ENCODE data around the gene RSBN1L. TPM values are rescaled to one million over a fixed set of nuclear protein-coding genes. Genes with fewer than 3 reads are reported as not detected.

Gene RSBN1L
- total and polyA plus RNA-seq, 2 of the 8 experiments (the other 6 are each of a cell fraction or from before 2014, with no cell fraction given) = 4.1 to 22.1 TPM

- FAIRE-seq = no peak
Observed at GRCh38 chr7:77734659-77735421, 38.6 kb downstream of the RSBN1L start.

More at GRCh38 chr7:77734659-77735421, 38.6 kb downstream of the RSBN1L start:
- H2BK120ac ChIP-seq (replicated peaks; ENCODE audit: low read depth, low read length) = no peak overlapping the region
- no peak overlapping the region for H4K8ac ChIP-seq (ENCODE audit: extremely low read depth, insufficient read depth, low read length)
- H4K5ac ChIP-seq (ENCODE audit: insufficient read length, low read depth, low read length) = no peak overlapping the region
- H2BK20ac ChIP-seq (ENCODE audit: low read length) = no peak overlapping the region
- no peak overlapping the region for H3K27ac ChIP-seq (ENCODE audit: low read depth, low read length)
- no peak overlapping the region for H3K56ac ChIP-seq (replicated peaks; ENCODE audit: insufficient read length, low read depth, low read length)
- peaks cover 0 to 61% of the 10 kb centered on the region in 2 experiments; a peak in 3 of 4 replicates for H3K79me2 ChIP-seq (ENCODE audit: control insufficient read depth in 1 of 2, insufficient read depth in 2 of 2, low read length in 2 of 2)
- no peaks in the 10 kb centered on the region for H3K27me3 ChIP-seq (replicated peaks in 1 of 4; ENCODE audit: control insufficient read depth in 3 of 4, extremely low read depth in 1 of 4, insufficient read depth in 3 of 4, low read length in 3 of 4)
- H2AK5ac ChIP-seq (ENCODE audit: low read depth, low read length) = no peak overlapping the region
- no peak overlapping the region for H2AFZ ChIP-seq (ENCODE audit: low read length)
- no peak overlapping the region for H2BK5ac ChIP-seq (ENCODE audit: low read depth, low read length)
- ChIA-PET POLR2A (ENCODE audit: partially characterized antibody) (interaction anchor here (1.7 kb wide), 1 partner anchor 39 kb away, joined by 4 read pairs; the partner anchor contains the start of gene RSBN1L), CTCF (ENCODE audit: partially characterized antibody) (no interaction called here)
- H3K36me3 ChIP-seq (ENCODE audit: control insufficient read depth in 2 of 4, insufficient read depth in 4 of 4, low read length in 3 of 4) = peaks cover 0 to 2% (median 0%) of the 10 kb centered on the region in 4 experiments; a peak in 1 of 8 replicates
- no peaks in the 10 kb centered on the region for H3K9me3 ChIP-seq (ENCODE audit: insufficient read depth in 2 of 2, low read depth in 1 of 2, low read length in 1 of 2)
- no peak overlapping the region for H3K18ac ChIP-seq (ENCODE audit: extremely low read depth, low read length)
- WGBS, 2 experiments (ENCODE audit: extremely low coverage in 1 of 2, insufficient coverage in 1 of 2, insufficient read length in 1 of 2, insufficient replicate concordance in 2 of 2, low coverage in 1 of 2, low lambda C conversion rate in 2 of 2, missing lambda C conversion rate in 1 of 2) = 92% methylated on average over 9 of the region's 9 CpGs; no CpG with 5 or more reads in 1 of the 2 experiments
- H4K91ac ChIP-seq (replicated peaks; ENCODE audit: insufficient read length, low read length) = no peak overlapping the region
- H4K20me1 ChIP-seq (replicated peaks in 1 of 2; ENCODE audit: control insufficient read depth in 1 of 2, insufficient read depth in 2 of 2, low read length in 2 of 2) = peaks cover 0 to 2% of the 10 kb centered on the region in 2 experiments
- no peak overlapping the region for H3K23ac ChIP-seq (ENCODE audit: insufficient read length)
- H3K14ac ChIP-seq (ENCODE audit: insufficient read length) = no peak overlapping the region
- H3K9ac ChIP-seq (replicated peaks in 1 of 4; ENCODE audit: extremely low read depth in 1 of 4, low read depth in 3 of 4, low read length in 3 of 4) = no peak overlapping the region
- H3K79me1 ChIP-seq (ENCODE audit: low read depth, low read length) = peaks cover 3% of the 10 kb centered on the region; the same call in 1 of the 2 replicates
- peaks cover 0 to 5% (median 3%) of the 10 kb centered on the region in 4 experiments; a peak in 3 of 7 replicates for H3K4me1 ChIP-seq (replicated peaks in 1 of 4; ENCODE audit: control insufficient read depth in 3 of 4, insufficient read depth in 4 of 4, low read length in 3 of 4)
- no peak overlapping the region for H3K4me2 ChIP-seq (ENCODE audit: insufficient read depth in 1 of 2, low read depth in 2 of 2, low read length in 2 of 2)
- no peak overlapping the region for H2BK15ac ChIP-seq (ENCODE audit: low read length)
- no peak overlapping the region for H3K4ac ChIP-seq (replicated peaks; ENCODE audit: insufficient read length, low read depth, low read length)
- no peak overlapping the region for H3K4me3 ChIP-seq (ENCODE audit: extremely low read depth in 1 of 4, insufficient read depth in 2 of 4, low read depth in 3 of 4, low read length in 4 of 4)
- no peak overlapping the region for H2BK12ac ChIP-seq (ENCODE audit: low read depth, low read length)
- no peaks in the 10 kb centered on the region for H3K23me2 ChIP-seq (ENCODE audit: low read depth, low read length)
- no peak for TF ChIP-seq HDAC2 (IDR thresholded peaks at IDR 0.05; ENCODE audit: borderline replicate concordance in 1 of 2, low read depth in 2 of 2, low read length in 2 of 2)
- no peak for DNase-seq (ENCODE audit: low read depth in 1 of 2, low spot score in 2 of 2)

Data from H1 (cell line).